GM19397 (cell line): ENCODE results near the gene SOST.

Source experiments
- ATAC-seq: cut with Tn5 transposase; IDR thresholded peaks from one replicate; pipeline ENCODE4 v1.9.1; 2021; ENCODE audit warnings: mild to moderate bottlenecking, moderate library complexity; ENCODE audit not compliant: unreplicated experiment

SOST gene

GRCh38 chr17:43710101-43710500, 48.5 kb downstream of the SOST start:
- no peak for ATAC-seq

- ATAC-seq: no peak
These were observed 49.4 kb downstream of the SOST start for GRCh38 chr17:43709210-43709609.

GRCh38 chr17:43707184-43707583, 51.4 kb downstream of the SOST start:
- no peak for ATAC-seq

GRCh38 chr17:43706235-43706634, 52.4 kb downstream of the SOST start:
- no peak for ATAC-seq
